Cardiac muscle cell (in vitro differentiated cells and primary cell): ENCODE measurements around the gene ZBTB12. TPM values are rescaled to one million over a fixed set of nuclear protein-coding genes. Genes with fewer than 3 reads are reported as not detected.

ENCODE experiments used
- DNase-seq, 2 donors: peaks; one replicate each; pipeline versions ENCODE4 v3.0.0 to v3.0.0-alpha.2; 2010 to 2017; ENCODE audit warnings: low read depth in 1 of 2, low spot score in 1 of 2
- H3K27ac ChIP-seq: fragments of 200-600 bp; sonication (generic); 2 replicates; pipeline ENCODE4 v1.5.1; 2016
- H3K27me3 ChIP-seq: fragments of 200-600 bp; sonication (generic); 2 replicates; pipeline ENCODE4 v1.6.0; 2016; ENCODE audit warnings: control low read depth
- H3K36me3 ChIP-seq: fragments of 200-600 bp; sonication (generic); 2 replicates; pipeline ENCODE4 v1.5.1; 2016; ENCODE audit warnings: control low read depth
- H3K4me1 ChIP-seq: fragments of 200-600 bp; sonication (generic); 2 replicates; pipeline ENCODE4 v1.8.1; 2017; ENCODE audit warnings: low read depth, mild to moderate bottlenecking, mixed run types
- H3K4me3 ChIP-seq: fragments of 200-600 bp; sonication (generic); 2 replicates; pipeline ENCODE4 v1.5.1; 2016; ENCODE audit warnings: mild to moderate bottlenecking
- H3K9me3 ChIP-seq: fragments of 200-600 bp; sonication (generic); 2 replicates; pipeline ENCODE4 v1.5.1; 2017; ENCODE audit warnings: low read depth, mild to moderate bottlenecking, control low read depth
- CTCF ChIP-seq: IDR thresholded peaks from 2 replicates; pipeline ENCODE4 v1.5.1; 2012; ENCODE audit warnings: low read depth, mild to moderate bottlenecking, low read length
- polyA plus RNA-seq: library from polyadenylated mRNA; unstranded; fragments of >200 nt; fragmentation: Nextera tagmentation; extraction: Ambion mirVana; gene quantifications from 2 replicates; pipeline ENCODE4 v1.2.1, GENCODE V29; 2016
- total RNA-seq: library from RNA; depleted of rRNA; stranded (reverse); fragments of >200 nt; gene quantifications from 2 replicates; pipeline ENCODE4 v1.2.3, GENCODE V29; 2016

Gene ZBTB12
- total and polyA plus RNA-seq, 2 experiments from 2014 or later: 32.0 TPM; not detected in 1

GRCh38 chr6:31889331-31889972 is 12.4 kb downstream of the ZBTB12 start:
- Histone ChIP-seq H3K36me3 (peaks cover 71% of the 10 kb centered on the region), H3K9me3 (no peaks in the 10 kb centered on the region)
- TF ChIP-seq CTCF: no peak

GRCh38 chr6:31888276-31889258 is 13.3 kb downstream of the ZBTB12 start:
- peaks cover 72% of the 10 kb centered on the region for H3K36me3 ChIP-seq
- TF ChIP-seq CTCF: peak; percentile 79
- H3K27ac ChIP-seq: no peak overlapping the region
- no peaks in the 10 kb centered on the region for H3K27me3 ChIP-seq
- H3K9me3 ChIP-seq: no peaks in the 10 kb centered on the region
- no peak overlapping the region for H3K4me3 ChIP-seq
- no peaks in the 10 kb centered on the region for H3K4me1 ChIP-seq
- peak in 1 of 2 donors; percentile 26 for DNase-seq

More at GRCh38 chr6:31889331-31889972, 12.4 kb downstream of the ZBTB12 start:
- no peaks in the 10 kb centered on the region for H3K4me1 ChIP-seq
- no peak for DNase-seq
- H3K4me3 ChIP-seq: no peak overlapping the region
- no peak overlapping the region for H3K27ac ChIP-seq
- H3K27me3 ChIP-seq: no peaks in the 10 kb centered on the region

GRCh38 chr6:31887173-31888007 is 14.5 kb downstream of the ZBTB12 start:
- no peaks in the 10 kb centered on the region for H3K9me3 ChIP-seq
- H3K27me3 ChIP-seq: no peaks in the 10 kb centered on the region
- H3K36me3 ChIP-seq: peaks cover 72% of the 10 kb centered on the region
- TF ChIP-seq CTCF: no peak
- H3K27ac ChIP-seq: no peak overlapping the region
- no peak overlapping the region for H3K4me3 ChIP-seq
- H3K4me1 ChIP-seq: no peaks in the 10 kb centered on the region
- no peak for DNase-seq

GRCh38 chr6:31886541-31886991 is 15.3 kb downstream of the ZBTB12 start:
- Histone ChIP-seq H3K36me3 (peaks cover 76% of the 10 kb centered on the region), H3K9me3 (no peaks in the 10 kb centered on the region), H3K27me3 (no peaks in the 10 kb centered on the region), H3K27ac (no peak overlapping the region), H3K4me1 (no peaks in the 10 kb centered on the region), H3K4me3 (no peak overlapping the region)
- DNase-seq: no peak
- no peak for TF ChIP-seq CTCF

- Histone ChIP-seq H3K27ac (no peak overlapping the region), H3K27me3 (no peaks in the 10 kb centered on the region), H3K4me3 (no peak overlapping the region), H3K9me3 (no peaks in the 10 kb centered on the region), H3K4me1 (no peaks in the 10 kb centered on the region), H3K36me3 (peaks cover 82% of the 10 kb centered on the region)
- DNase-seq: no peak
- TF ChIP-seq CTCF: no peak
These were observed 17.3 kb downstream of the ZBTB12 start for GRCh38 chr6:31884528-31885035.
